A549 (cell line): ENCODE measurements around the gene PRR5L.

ENCODE experiments used
- MAFK ChIP-seq: fragments of 450-650 bp; IDR thresholded peaks from 2 replicates; pipeline ENCODE4 v1.6.1; 2014; ENCODE audit not compliant: partially characterized antibody
- POLR2A ChIP-seq: IDR thresholded peaks from 2 replicates; pipeline ENCODE4 v1.6.1; 2012; ENCODE audit warnings: mild to moderate bottlenecking, low read length
- POLR2AphosphoS2 ChIP-seq: conservative IDR thresholded peaks from 2 replicates; pipeline ENCODE4 v1.6.1; 2012; ENCODE audit warnings: low read length, improper control_type of control experiment, inconsistent platforms
- TF ChIP-seq, protein P1 (sequence below): fragments of >200 bp; sonication (Bioruptor Twin); formaldehyde crosslinking; IDR thresholded peaks from 3 replicates; pipeline ENCODE4 v1.5.1; 2016
- TF ChIP-seq, protein P2 (sequence below): IDR thresholded peaks from 2 replicates; pipeline ENCODE4 v1.6.1; 2012; ENCODE audit warnings: low read depth, borderline replicate concordance
- TF ChIP-seq, protein P3 (sequence below): fragments of 150-350 bp; IDR thresholded peaks from 2 replicates; pipeline ENCODE4 v1.6.1; 2014; ENCODE audit warnings: low read depth, mild to moderate bottlenecking, low read length

DNA sequence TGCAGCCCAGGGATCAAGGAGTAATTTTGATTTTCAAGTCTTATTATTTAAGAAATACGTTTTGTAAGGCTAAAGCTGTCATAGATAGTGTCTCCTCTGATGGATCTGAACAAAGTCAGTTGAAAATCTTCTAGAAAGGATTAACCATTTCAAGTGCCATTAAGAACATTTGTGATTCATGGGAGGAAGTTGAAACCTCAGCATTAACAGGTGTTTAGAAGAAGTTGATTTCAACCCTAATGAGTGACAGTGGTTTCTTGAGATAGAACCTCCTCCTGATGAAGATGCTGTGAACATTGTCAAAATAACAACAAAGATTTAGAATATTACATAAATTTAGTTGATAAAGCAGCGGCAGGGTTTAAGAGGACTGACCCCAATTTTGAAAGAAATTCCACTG is 61.7 kb downstream of the PRR5L start:
- TF ChIP-seq, protein P1, sequence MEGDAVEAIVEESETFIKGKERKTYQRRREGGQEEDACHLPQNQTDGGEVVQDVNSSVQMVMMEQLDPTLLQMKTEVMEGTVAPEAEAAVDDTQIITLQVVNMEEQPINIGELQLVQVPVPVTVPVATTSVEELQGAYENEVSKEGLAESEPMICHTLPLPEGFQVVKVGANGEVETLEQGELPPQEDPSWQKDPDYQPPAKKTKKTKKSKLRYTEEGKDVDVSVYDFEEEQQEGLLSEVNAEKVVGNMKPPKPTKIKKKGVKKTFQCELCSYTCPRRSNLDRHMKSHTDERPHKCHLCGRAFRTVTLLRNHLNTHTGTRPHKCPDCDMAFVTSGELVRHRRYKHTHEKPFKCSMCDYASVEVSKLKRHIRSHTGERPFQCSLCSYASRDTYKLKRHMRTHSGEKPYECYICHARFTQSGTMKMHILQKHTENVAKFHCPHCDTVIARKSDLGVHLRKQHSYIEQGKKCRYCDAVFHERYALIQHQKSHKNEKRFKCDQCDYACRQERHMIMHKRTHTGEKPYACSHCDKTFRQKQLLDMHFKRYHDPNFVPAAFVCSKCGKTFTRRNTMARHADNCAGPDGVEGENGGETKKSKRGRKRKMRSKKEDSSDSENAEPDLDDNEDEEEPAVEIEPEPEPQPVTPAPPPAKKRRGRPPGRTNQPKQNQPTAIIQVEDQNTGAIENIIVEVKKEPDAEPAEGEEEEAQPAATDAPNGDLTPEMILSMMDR, result no peak
- TF ChIP-seq, protein P2, sequence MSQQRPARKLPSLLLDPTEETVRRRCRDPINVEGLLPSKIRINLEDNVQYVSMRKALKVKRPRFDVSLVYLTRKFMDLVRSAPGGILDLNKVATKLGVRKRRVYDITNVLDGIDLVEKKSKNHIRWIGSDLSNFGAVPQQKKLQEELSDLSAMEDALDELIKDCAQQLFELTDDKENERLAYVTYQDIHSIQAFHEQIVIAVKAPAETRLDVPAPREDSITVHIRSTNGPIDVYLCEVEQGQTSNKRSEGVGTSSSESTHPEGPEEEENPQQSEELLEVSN, result no peak
- TF ChIP-seq MAFK (no peak), POLR2AphosphoS2 (no peak), POLR2A (no peak)
- TF ChIP-seq, protein P3, sequence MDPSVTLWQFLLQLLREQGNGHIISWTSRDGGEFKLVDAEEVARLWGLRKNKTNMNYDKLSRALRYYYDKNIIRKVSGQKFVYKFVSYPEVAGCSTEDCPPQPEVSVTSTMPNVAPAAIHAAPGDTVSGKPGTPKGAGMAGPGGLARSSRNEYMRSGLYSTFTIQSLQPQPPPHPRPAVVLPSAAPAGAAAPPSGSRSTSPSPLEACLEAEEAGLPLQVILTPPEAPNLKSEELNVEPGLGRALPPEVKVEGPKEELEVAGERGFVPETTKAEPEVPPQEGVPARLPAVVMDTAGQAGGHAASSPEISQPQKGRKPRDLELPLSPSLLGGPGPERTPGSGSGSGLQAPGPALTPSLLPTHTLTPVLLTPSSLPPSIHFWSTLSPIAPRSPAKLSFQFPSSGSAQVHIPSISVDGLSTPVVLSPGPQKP, result no peak
